PC-3 (cell line): ENCODE data around the gene DHX30. TPM values are rescaled to one million over a fixed set of nuclear protein-coding genes. Genes with fewer than 3 reads are reported as not detected.

Experiments
- ATAC-seq: fragments of 200-7000 bp; cut with Tn5 transposase; 2 replicates; pipeline ENCODE4 v1.9.1; 2020; ENCODE audit warnings: mild to moderate bottlenecking, moderate library complexity
- BruUV-seq: library from RNA; stranded (reverse); fragments of 400-500 nt; replicated peaks from 2 replicates; lab custom pipeline; 2021; lab: Mats Ljungman, UMichigan
- CTCF ChIA-PET: fragments of 300-600 bp; sonication (Branson Sonifier 250); formaldehyde crosslinking; loops from one replicate; lab custom pipeline; 2022; ENCODE audit warnings: antibody characterized with exemption; lab: Charles Lee
- POLR2A ChIA-PET: fragments of 300-600 bp; sonication (Branson Sonifier 250); formaldehyde crosslinking; loops from one replicate; lab custom pipeline; 2022; ENCODE audit warnings: antibody characterized with exemption; ENCODE audit not compliant: unreplicated experiment; lab: Charles Lee
- DNase-seq: peaks from one replicate; pipeline ENCODE4 v3.0.0-alpha.2; 2015
- H2AFZ ChIP-seq: fragments of 300-600 bp; sonication (generic); 2 replicates; pipeline ENCODE4 v1.6.0; 2016; ENCODE audit warnings: antibody characterized with exemption, low read length
- H3F3A ChIP-seq: fragments of 300-600 bp; sonication (generic); one replicate; pipeline ENCODE4 v1.6.0; 2017; ENCODE audit warnings: antibody characterized with exemption, low read length, control low read depth, mild to moderate bottlenecking; ENCODE audit not compliant: unreplicated experiment
- H3K27ac ChIP-seq: fragments of 300-600 bp; sonication (generic); 2 replicates; pipeline ENCODE4 v1.5.1; 2016; ENCODE audit warnings: mild to moderate bottlenecking, low read length
- H3K27me3 ChIP-seq: fragments of 300-600 bp; sonication (generic); 2 replicates; pipeline ENCODE4 v1.6.1; 2016; ENCODE audit warnings: low read length, mixed read lengths
- H3K36me3 ChIP-seq: fragments of 300-600 bp; sonication (generic); 2 replicates; pipeline ENCODE4 v1.6.1; 2016; ENCODE audit warnings: low read depth, mixed run types, low read length, mixed read lengths
- H3K4me1 ChIP-seq: fragments of 300-600 bp; sonication (generic); 2 replicates; pipeline ENCODE4 v1.5.1; 2016; ENCODE audit warnings: low read length; ENCODE audit not compliant: insufficient read depth
- H3K4me2 ChIP-seq: fragments of 300-600 bp; sonication (generic); 2 replicates; pipeline ENCODE4 v1.6.0; 2016; ENCODE audit warnings: low read length
- H3K4me3 ChIP-seq: fragments of 300-600 bp; sonication (generic); 2 replicates; pipeline ENCODE4 v1.5.1; 2016; ENCODE audit warnings: mild to moderate bottlenecking, low read length, mixed read lengths
- H3K79me2 ChIP-seq: fragments of 300-600 bp; sonication (generic); 2 replicates; pipeline ENCODE4 v1.6.1; 2017; ENCODE audit warnings: low read length, mixed read lengths
- H3K9ac ChIP-seq: fragments of 300-600 bp; sonication (generic); 2 replicates; pipeline ENCODE4 v1.6.0; 2016; ENCODE audit warnings: mild to moderate bottlenecking, low read length
- H3K9me2 ChIP-seq: fragments of 300-600 bp; sonication (generic); replicated peaks from 2 replicates; pipeline ENCODE4 v1.6.1; 2016; ENCODE audit warnings: mixed run types, low read length, mixed read lengths
- H3K9me3 ChIP-seq: fragments of 300-600 bp; sonication (generic); 2 replicates; pipeline ENCODE4 v1.6.1; 2016; ENCODE audit warnings: low read length, mixed read lengths
- H4K20me1 ChIP-seq: fragments of 300-600 bp; sonication (generic); 2 replicates; pipeline ENCODE4 v1.6.1; 2016; ENCODE audit warnings: low read length, mixed read lengths
- CTCF ChIP-seq: fragments of 300-600 bp; sonication (generic); conservative IDR thresholded peaks from 2 replicates; pipeline ENCODE4 v1.5.1; 2017; ENCODE audit warnings: antibody characterized with exemption, low read depth, mild to moderate bottlenecking, low read length
- EZH2 ChIP-seq: fragments of 300-600 bp; sonication (generic); IDR thresholded peaks from one replicate; pipeline ENCODE4 v1.6.1; 2017; ENCODE audit warnings: antibody characterized with exemption, mild to moderate bottlenecking, low read length; ENCODE audit not compliant: unreplicated experiment
- EZH2phosphoT487 ChIP-seq: fragments of 300-600 bp; sonication (generic); IDR thresholded peaks from 2 replicates; pipeline ENCODE4 v1.6.1; 2018; ENCODE audit warnings: mild to moderate bottlenecking, antibody characterized with exemption, low read length, borderline replicate concordance
- intact Hi-C: fragments of 100-400 bp; cut with micrococcal nuclease; formaldehyde crosslinking; loops from 2 replicates; pipeline ENCODE4 v1.9.0; 2023
- total RNA-seq: library from RNA; depleted of rRNA; stranded (reverse); fragments of >200 nt; gene quantifications from 2 replicates; pipeline ENCODE4 v1.2.3, GENCODE V29; 2014

The DHX30 gene
- total RNA-seq, 1 experiment from 2014 or later = 152 TPM

DNA sequence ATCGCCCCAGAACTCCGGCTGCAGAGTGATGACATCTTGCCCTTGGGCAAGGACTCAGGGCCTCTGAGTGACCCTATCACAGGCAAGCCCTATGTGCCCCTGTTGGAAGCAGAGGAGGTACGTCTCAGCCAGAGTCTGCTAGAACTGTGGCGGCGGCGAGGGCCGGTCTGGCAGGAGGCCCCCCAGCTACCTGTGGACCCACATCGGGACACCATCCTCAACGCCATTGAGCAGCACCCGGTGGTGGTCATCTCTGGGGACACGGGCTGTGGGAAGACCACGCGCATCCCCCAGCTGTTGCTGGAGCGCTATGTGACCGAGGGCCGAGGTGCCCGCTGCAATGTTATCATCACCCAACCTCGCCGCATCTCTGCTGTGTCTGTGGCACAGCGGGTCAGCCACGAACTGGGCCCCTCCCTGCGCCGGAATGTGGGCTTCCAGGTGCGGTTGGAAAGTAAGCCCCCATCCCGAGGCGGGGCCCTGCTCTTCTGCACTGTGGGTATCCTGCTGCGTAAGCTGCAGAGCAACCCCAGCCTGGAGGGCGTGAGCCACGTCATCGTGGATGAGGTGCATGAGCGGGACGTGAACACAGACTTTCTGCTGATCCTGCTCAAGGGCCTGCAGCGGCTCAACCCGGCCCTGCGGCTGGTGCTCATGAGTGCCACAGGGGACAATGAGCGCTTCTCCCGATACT, 43.4 kb downstream of the DHX30 start:
- POLR2A ChIA-PET = no interaction called here
- peaks cover 63% of the 10 kb centered on the region for H3K36me3 ChIP-seq

DNA sequence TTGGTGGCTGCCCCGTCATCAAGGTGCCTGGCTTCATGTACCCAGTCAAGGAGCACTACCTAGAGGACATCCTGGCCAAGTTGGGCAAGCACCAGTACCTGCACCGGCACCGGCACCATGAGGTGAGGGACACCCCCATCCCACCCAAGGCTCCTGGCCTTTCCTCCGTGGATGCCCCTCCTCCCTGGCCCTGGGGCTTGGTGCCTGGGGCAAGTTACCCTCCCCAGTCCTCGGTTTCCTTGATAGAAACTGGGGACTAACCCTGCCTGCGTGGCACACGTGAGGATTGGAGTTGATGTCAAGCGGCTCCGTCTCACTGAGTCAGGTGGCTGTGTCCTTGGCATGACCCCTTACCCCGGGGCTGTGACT, 43.9 kb downstream of the DHX30 start:
- intact Hi-C loops = no loop called here
- no peak overlapping the region for H3K4me2 ChIP-seq
- H3K9me3 ChIP-seq = no peaks in the 10 kb centered on the region
- no peaks in the 10 kb centered on the region for H3K27me3 ChIP-seq
- H3K27ac ChIP-seq = no peak overlapping the region
- ATAC-seq (no peak), DNase-seq (no peak)
- TF ChIP-seq EZH2phosphoT487 (no peak), CTCF (no peak), EZH2 (no peak)
- no peaks in the 10 kb centered on the region for H3K9me2 ChIP-seq
- ChIA-PET POLR2A (no interaction called here), CTCF (no interaction called here)
- H3K4me3 ChIP-seq = no peak overlapping the region
- no peaks in the 10 kb centered on the region for H3K79me2 ChIP-seq
- H3K9ac ChIP-seq = no peak overlapping the region
- H2AFZ ChIP-seq = no peak overlapping the region
- no peaks in the 10 kb centered on the region for H3K4me1 ChIP-seq
- H3F3A ChIP-seq = peaks cover 4% of the 10 kb centered on the region
- H3K36me3 ChIP-seq = peaks cover 60% of the 10 kb centered on the region
- BruUV-seq = no TSS peak
- no peaks in the 10 kb centered on the region for H4K20me1 ChIP-seq

More for the DNA sequence above, 43.4 kb downstream of the DHX30 start:
- H3K79me2 ChIP-seq = no peaks in the 10 kb centered on the region
- no peaks in the 10 kb centered on the region for H3K9me3 ChIP-seq
- CTCF ChIA-PET = no interaction called here
- no peak overlapping the region for H3K9ac ChIP-seq
- no TSS peak for BruUV-seq
- H3K27me3 ChIP-seq = no peaks in the 10 kb centered on the region
- TF ChIP-seq EZH2phosphoT487 (no peak), CTCF (no peak), EZH2 (no peak)
- H3K4me3 ChIP-seq = no peak overlapping the region
- H3K9me2 ChIP-seq = no peaks in the 10 kb centered on the region
- H3K4me2 ChIP-seq = no peak overlapping the region
- no peaks in the 10 kb centered on the region for H3F3A ChIP-seq
- H2AFZ ChIP-seq = no peak overlapping the region
- H3K4me1 ChIP-seq = no peaks in the 10 kb centered on the region
- H3K27ac ChIP-seq = no peak overlapping the region
- intact Hi-C loops = no loop called here
- H4K20me1 ChIP-seq = no peaks in the 10 kb centered on the region
- DNase-seq = no peak
- no peak for ATAC-seq

DNA sequence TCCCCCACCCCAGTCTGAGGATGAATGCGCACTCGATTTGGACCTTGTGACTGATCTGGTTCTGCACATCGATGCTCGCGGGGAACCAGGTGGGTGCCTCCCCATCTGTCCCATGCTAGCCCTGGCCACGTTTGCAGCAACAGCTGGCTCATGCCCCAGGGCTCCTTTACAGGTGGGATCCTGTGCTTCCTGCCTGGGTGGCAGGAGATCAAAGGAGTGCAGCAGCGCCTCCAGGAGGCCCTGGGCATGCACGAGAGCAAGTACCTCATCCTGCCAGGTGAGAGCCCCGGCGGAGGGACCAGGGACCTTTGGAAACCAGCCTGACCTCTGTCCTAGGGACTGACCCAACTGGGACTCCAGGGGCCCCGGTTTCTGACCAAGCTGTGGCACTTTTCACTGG, 44.3 kb downstream of the DHX30 start:
- no peak for ATAC-seq
- no peak overlapping the region for H3K9ac ChIP-seq
- no peaks in the 10 kb centered on the region for H3K79me2 ChIP-seq
- H3K4me3 ChIP-seq = no peak overlapping the region
- H3K9me3 ChIP-seq = no peaks in the 10 kb centered on the region
- peak; percentile 15; the same call in 1 of the 2 replicates for TF ChIP-seq CTCF
- TF ChIP-seq EZH2 = no peak
- no TSS peak for BruUV-seq
- intact Hi-C loops = no loop called here
- H4K20me1 ChIP-seq = no peaks in the 10 kb centered on the region
- H3F3A ChIP-seq = peaks cover 4% of the 10 kb centered on the region
- H3K27ac ChIP-seq = no peak overlapping the region
- ChIA-PET CTCF (no interaction called here), POLR2A (no interaction called here)
- no peak overlapping the region for H2AFZ ChIP-seq
- peaks cover 56% of the 10 kb centered on the region for H3K36me3 ChIP-seq
- H3K4me2 ChIP-seq = no peak overlapping the region
- no peak for DNase-seq
- H3K27me3 ChIP-seq = no peaks in the 10 kb centered on the region
- H3K9me2 ChIP-seq = no peaks in the 10 kb centered on the region
- H3K4me1 ChIP-seq = no peaks in the 10 kb centered on the region
